Epidermal melanocyte (primary cell): ENCODE data around the gene PRKCE.

Experiments
- DNase-seq: peaks from one replicate; pipeline ENCODE4 v3.0.0; 2011; ENCODE audit warnings: low spot score; ENCODE audit not compliant: insufficient read length

PRKCE gene

DNA sequence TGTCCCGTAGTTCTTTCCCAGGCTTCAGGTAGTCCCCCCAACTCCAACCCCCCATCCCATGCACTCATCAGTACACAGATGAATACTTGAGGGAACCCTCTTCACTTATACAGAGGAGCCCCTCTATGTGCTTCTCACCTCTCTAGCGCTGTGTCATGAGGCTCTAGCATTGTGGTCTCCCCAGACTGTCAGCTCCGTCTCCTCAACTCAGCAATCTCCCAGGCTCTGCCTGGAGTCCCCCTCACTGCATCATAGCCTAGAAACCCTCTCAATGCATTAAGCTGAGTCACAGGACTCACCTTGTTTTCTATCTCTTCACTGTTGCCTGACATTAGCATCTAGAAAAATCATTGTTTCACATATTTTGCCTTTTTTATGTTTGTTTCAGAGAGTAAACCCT, 20.2 kb upstream of the PRKCE start:
- no peak for DNase-seq

DNA sequence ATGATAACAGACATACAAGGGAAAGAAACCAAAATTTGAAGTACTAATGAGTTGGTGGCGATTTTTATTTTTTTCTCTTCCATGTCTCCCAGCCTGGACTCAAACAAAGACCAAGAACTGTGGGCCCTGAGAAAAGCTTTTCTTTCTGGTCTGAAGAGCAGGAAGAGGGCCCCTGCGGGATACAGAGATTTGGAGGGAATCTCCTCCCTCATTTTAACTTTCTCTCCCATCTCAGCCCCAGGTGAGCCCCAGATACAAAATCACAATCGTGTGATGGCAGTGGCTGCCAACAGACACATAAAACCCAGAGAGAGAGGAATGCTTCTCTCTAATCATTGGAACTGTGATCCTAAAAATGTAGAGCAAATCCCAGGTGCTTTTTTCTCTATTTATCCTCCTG, 19.5 kb upstream of the PRKCE start:
- DNase-seq = no peak

DNA sequence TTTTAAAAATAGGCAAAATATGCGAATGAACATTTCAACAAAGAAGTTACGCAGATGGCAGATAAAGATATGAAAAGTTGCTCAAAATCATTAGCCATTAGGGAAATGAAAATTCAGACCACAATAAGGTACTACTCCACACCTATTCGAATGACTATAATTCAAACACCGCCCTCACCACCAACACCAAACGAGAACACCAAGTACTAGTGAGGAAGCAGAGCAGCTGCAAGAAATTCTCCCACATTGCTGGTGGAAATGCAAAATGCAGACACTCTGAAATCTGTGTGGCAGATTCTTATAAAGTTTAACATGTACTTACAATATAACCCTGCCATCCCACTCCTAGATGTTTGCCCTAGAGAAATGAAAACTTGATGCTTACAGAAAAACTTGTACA, 17.3 kb upstream of the PRKCE start:
- no peak for DNase-seq

DNA sequence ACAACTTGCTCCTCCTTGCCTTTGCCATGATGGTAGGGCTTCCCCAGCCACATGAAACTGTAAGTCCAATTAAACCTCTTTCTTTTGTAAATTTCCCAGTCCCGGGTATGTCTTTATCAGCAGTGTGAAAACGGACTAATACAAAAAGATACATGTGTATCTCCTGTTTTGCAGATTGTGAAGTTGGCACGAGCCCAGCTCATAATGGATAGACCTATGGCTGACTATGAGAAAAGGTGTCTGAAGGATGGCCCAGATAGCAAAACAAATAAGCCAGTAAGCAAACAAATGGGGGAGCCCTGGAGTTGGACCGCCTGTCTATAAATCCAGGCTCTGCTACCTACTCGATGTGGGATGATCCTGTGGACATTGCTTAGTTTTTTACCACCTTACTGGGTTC, 15.5 kb upstream of the PRKCE start:
- DNase-seq = no peak

DNA sequence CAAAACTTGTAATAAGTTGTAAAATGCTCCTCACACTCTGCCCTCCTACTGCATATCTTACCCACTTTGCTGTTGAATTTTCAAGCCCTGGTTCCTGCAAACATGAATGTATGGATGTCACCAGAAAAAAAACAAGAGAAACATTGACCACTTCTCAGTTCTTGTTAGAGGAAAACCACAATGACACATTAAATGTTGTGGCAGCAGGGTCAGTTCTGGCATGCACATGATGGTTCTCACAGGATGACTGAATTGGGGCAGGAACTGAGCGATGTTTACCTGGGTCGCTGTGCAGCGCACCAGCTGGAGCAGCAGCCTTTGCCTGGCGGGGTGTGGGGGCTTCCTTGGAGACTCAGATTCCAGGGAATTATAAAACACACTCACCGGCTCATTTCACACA, 14.0 kb upstream of the PRKCE start:
- DNase-seq = no peak

DNA sequence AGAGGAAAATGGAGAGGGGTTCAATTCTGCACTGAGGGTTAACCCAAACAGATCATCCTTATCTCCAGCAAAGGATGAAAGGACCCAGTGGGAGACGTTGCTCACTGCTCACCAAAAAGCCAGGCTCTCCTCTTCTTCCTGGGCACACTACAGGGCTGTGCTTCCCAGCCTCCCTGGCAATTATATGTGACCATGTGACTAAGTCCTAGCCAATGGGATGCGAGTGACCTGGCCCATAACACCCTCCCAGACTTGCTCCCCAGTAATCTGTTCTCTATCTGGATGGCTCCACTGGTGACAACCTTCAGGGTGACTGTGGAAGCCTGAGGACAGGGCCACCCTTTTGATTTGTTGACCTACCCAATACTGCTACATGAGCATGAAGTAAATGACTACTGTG, 10.9 kb upstream of the PRKCE start:
- DNase-seq = no peak

DNA sequence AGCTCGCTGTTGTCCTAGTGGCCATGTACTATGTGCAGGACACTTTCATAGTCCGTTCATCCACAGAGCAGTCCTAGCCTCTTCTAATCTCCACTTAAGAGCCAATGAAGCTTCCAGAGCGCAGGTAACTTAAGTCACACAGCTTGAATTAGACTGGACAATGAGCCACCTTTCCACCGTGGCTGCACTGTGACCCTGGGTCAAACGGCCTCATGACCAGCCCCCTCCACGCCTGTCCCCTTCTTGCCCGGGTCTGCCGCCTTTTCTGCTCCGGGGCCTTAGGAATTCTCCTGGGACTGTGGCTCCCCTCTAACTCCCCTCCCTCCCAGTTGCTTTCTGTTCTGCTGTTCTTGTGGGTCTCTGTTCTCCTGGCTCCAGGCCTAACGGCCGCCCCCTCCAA, 8.4 kb upstream of the PRKCE start:
- no peak for DNase-seq

DNA sequence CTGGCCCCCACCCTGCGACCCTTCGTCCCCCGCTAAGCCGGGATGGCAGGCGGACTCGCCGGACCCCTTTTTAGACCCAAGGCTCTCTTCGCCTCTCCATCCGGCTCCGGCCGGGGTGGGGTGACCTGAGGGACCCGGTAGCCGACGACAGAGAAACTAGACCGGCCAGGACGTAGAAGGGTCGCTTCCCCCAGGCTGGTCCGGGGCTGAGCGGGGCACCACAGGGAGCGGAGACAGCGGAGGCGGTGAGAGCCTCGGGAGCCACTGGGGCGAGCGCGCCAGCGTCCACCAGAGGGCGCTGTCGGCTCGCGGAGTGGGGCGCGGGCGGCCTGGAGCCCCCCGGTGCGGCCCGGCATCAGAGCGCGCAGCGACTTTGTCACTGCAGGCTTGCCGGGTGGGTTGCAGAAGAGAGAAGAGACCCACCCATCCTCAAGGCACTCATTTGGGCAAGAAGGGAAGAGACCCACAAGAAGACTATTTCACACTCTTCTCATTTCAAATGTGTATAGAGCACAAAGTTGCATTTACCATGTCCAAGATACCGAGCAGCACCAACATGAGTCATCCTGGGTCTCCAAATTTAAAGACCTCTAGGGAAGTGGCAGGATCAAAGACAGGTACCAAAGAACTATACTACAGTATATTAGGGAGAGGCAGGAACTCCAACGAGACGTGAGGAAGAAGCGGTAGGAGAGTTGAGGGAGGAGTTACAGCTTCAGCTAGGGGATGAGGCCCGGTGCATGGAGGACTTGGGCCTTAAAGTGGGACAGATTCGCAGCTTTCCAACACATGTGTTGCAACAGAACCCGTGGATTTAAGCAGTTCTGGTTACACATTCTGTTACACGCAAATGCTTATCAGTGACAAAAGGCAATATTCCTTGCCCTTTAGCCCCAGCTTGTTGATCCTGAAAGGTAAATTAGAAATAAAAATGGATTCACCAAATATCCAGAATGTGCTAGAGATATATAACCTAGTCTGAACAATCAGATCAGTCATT, 7.6 kb upstream of the PRKCE start:
- DNase-seq = peak; percentile 70

DNA sequence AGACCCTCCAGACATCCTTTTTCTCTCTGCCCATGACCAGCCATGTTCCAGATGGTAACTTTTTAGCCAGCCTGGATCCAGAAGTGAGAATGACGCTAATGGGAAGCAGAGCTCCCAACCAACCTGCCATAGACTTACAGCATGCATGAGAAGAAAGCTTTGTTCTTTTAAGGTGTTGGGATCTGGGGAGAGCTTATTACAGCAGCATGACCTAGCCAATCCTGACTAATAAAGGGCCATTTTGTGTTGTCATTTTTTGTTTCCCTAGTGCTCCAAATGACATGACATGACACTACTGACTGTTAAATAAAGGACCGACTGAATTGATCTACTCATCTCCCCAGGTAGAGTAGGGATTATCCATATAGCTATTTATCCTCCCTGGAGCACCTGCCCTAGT, 5.2 kb upstream of the PRKCE start:
- DNase-seq = no peak

DNA sequence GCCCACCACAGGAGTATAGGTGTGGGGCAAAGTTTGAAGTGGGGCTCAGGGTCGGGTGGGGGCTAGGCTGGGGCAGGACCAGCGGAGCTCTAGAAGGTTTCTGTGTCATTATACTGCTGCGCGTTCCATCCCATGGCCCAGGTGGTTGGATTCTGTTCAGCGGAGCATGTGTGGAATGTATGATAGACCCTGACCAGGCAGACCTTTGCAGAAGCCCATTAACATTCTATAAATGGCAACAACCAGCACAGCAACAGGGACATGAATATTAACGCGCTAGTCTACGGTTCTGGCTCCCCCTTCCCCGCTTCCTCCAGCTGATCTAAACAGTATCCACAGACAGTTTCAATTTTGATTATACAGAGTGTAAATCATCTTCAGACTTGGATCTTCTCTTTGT, 4.1 kb upstream of the PRKCE start:
- no peak for DNase-seq

DNA sequence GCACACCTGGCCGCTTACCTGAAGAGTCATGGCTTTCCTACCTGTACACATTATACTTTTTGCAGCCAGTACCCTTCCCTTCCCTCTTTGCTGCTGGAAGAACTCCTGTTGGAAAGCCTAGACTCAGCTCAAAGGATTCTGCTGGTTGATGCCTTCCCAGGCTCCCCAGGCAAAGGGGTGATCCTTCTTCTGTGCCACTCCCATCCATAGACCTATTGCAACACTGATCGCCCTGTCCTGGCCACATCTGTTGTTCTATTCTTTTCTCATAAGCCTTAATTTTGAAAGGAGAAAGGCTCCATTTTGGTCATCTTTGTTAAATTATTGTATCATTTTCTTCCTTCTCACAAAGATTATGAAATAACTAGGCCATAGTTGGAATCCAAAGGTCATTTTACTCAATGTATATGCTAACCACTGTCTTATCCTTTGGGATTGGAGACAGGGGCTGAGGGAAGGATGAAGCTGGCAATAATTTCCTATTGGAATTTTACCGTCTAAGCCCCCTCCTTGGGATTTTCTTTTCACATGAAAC, 3.4 kb upstream of the PRKCE start:
- no peak for DNase-seq

DNA sequence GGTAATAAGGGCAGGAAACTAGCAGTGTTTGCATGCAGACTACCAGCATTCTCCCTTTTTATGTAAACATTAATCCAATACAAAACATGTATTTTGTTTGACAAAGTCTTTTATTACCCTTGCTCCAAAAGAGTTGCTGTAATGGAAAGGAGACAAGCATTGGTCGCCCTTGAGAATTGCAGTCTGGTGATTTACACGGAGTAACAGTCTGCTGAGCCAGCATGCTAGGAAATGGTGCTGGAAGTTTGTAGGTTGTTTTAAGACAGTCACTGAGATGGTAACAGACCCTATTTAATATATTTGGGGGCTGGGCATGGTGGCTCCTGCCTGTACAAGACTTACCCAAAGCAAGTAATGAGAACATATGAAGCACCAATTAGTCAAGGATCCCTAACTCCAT, 2.8 kb upstream of the PRKCE start:
- no peak for DNase-seq

DNA sequence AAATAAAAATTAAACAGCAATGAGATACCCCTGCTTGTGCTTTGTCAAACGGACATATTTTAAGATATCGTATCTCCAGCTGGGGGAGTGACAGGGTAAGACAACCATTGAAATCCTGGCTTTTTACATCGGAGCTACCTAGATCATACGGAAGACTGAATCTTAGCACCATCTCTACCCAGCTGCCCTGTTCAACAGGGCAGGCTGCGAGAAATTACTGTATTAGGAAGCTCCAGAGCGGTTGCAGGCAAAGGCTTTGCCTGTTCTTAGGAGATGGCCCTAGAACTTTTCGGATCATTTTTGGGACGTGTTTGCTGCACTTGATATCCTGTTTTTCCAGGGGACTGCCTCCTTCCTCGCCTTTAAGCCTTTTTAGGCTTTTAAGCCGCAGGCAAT, 2.0 kb upstream of the PRKCE start:
- no peak for DNase-seq

DNA sequence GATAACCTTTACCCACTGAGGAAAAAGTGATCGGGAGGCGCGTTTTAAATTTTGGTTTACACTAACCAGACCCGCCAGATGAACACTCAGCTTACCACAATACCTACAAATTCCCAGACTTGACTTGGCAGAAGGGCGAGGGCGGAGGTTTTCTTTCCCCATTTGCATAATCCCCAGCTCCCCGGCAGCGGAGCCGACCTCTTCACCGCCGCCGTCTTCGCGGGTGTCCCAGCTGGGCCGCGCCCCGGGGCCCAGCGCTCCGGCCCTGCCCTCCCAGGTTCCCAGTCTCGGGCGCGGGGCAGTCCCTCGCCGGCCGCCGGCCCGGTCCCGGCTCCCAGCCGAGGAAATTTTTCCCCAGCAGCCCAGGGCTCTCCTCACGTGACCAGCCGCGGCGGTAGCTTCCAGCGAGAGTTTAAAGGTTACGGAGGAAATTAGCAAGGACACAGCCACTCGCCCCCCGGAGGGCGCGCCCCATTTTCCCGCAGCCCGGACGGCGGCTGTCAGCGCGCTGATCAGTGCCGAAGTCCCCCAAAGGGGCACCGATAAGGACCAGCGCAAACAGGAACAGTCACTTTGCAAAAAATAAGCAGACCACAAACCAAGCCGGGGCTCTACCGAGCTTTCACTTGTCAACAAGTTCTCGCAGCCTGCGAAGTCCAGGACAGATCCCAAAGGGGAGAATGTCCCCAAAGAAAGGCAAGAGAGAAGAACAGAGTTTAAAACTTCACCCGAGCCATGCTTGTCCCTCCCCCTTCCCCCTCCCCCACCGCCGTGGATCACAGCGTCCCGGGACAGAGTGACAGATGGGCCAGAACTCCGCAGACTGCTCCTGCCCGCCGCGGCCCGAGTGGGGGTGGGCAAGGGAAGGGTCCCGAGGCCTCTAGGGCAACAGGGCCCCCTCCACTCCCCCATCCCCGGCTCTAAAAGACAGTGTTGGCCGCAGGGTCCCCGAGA, 1.3 kb upstream of the PRKCE start:
- DNase-seq = no peak

DNA sequence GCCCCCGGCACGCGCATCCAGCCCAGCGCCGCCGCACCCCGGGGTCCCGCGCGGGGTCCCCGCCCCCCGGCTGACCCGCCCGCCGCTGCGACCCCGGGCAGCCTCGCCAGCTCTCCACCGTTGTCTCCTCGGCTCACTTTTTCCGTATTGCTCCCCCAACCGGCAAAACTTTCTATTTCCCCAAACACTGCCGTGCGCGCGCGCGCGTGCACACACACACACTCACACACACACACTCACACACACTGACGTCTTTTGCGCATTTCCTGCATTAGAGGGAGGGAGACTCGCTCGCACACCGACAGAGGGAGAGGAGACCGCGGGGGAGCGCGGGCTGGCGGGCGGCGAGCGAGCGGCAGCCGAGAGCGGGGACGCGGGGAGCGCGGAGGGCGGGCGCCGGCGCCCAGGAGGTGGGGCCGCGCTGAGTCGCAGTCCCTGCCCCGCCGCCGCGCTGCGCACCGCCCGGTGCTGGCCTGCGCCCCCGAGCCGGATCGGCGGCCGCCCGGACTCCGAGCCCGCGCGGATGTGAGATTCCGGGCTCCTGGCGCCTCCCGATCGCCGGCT, 542 bp upstream of the PRKCE start:
- peak; percentile 80 for DNase-seq

DNA sequence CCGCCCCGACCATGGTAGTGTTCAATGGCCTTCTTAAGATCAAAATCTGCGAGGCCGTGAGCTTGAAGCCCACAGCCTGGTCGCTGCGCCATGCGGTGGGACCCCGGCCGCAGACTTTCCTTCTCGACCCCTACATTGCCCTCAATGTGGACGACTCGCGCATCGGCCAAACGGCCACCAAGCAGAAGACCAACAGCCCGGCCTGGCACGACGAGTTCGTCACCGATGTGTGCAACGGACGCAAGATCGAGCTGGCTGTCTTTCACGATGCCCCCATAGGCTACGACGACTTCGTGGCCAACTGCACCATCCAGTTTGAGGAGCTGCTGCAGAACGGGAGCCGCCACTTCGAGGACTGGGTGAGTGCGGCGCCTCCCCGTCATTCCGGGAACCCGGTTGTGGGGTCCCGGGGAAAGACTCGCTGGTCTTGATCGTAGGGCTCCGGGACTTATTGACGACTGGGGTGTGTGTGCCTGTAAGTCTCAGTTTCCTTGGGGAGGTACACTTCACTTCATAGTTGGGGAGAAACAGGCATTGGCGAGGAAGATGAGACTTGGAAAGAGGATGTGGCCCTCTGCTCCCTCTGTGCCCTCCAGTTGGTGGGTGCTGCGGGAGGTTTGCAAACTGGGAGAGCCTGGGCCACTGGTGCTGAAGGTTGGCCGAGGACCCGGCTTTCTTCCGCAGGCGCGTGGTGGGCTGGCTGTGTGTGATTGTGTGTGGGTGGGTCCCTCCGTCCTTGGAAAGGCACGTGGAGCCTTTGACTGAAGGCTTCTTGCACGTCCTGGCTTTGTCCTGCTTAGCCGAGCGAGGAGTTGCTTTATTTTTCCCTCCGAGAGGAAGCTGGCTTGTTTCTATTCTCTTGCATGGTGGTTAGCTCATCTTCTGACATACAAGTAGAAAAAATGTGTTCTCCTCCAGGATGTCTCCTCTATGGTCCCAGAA, 886 bp downstream of the PRKCE start:
- no peak for DNase-seq

DNA sequence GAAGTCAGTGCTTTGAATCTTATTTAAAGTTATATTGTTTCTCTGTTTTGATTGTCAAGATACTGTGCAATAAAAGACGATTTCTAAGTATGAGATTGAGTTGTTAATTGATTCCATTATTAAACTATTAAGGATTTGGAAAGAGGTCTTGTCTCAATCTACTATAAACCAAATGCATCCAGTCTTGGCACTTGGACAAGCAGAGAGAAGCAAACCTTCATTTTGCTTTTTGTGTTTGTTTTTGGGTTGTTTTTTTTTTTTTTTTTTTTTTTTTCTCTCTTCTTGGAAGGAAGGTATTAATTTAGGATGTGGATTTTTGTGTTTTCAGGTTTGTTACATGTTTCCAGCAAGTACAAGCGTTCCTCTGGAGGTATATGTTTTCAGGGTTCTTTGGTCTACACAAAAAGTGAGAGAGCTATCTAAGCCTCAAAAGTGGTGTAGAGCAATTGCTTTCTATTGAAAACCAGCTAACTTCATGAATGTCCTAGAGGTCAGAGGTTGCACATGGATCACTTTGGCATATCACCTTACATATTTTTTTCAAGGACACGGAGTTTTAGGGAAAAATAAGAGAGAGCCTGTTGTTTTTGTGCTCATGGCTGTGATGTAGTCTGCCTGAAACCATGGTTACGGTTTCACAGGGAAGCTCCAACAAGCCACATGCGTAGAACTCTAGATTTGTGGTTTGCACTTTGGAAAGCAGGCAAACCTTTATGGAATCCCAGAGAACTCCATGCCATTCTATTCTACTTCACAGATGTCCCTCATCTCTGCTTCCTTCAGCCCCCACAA, 1.8 kb downstream of the PRKCE start:
- no peak for DNase-seq

DNA sequence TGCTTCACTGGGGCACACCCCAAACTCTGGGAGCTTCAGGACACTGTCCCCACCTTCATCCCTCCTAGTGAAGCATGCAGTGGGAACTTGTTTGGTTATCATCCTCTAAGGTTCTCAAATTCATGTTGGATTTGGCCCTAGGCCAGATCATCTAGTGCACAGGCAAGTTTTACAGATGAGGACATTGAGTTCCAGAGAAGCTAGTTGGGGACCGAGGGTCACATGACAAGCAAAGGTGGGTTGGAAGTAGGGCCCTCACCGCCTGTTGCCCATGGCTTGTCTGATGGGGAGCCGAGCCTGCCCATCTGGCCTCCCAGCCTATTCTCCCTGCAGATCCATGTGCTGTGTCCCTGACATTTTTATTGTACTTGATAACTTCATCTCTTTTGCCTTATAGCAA, 2.8 kb downstream of the PRKCE start:
- DNase-seq = no peak

DNA sequence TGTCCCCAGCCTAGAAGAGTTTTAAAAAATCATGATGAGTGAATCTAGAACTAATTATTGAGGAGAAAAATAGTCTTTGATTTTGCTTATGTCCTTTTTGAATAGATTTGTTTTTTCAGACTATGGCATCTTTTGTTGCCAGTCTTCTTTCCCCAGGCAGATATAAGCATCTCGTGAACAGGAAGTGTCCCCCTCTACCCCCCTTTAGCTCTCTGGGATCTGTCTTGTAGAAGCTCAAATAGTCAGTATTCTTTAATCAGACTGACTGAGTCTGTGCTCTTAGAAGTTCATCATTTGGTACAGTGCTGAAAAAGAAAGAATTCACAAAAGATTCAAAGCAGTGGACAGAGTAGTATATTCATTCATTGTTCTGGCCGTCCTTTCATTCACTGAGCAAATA, 10.4 kb downstream of the PRKCE start:
- DNase-seq = no peak
